ENCODE data around the gene LTA.

Gene LTA

DNA sequence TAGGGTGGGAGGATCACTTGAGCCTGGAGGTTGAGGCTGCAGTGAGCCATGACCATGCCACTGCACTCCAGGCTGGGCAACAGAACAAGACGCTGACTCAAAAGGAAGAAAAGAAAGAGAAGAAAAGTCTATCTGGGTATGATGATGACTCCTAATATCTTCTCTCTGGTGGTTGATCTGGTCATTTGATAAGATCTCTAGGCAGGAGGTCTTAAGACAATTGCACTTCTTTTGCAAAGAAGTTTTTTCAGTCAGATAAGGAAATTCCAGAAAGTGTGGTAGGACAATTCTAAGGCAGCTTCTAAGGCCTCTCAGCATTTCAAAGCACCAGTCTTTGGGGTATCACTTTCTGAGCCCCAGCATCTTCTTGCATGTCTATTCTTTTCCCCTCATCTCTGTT is 35.2 kb downstream of the LTA start:
- H3K4me3 ChIP-seq (ENCODE audit: low read depth, low read length), result no peak overlapping the region
- H3K36me3 ChIP-seq, result no peaks in the 10 kb centered on the region
- no peak for DNase-seq
- H3K27me3 ChIP-seq, result no peaks in the 10 kb centered on the region
- H3K9me3 ChIP-seq, result no peaks in the 10 kb centered on the region
- peaks cover 11% of the 10 kb centered on the region for H3K4me1 ChIP-seq
- TF ChIP-seq, protein P1, sequence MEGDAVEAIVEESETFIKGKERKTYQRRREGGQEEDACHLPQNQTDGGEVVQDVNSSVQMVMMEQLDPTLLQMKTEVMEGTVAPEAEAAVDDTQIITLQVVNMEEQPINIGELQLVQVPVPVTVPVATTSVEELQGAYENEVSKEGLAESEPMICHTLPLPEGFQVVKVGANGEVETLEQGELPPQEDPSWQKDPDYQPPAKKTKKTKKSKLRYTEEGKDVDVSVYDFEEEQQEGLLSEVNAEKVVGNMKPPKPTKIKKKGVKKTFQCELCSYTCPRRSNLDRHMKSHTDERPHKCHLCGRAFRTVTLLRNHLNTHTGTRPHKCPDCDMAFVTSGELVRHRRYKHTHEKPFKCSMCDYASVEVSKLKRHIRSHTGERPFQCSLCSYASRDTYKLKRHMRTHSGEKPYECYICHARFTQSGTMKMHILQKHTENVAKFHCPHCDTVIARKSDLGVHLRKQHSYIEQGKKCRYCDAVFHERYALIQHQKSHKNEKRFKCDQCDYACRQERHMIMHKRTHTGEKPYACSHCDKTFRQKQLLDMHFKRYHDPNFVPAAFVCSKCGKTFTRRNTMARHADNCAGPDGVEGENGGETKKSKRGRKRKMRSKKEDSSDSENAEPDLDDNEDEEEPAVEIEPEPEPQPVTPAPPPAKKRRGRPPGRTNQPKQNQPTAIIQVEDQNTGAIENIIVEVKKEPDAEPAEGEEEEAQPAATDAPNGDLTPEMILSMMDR (IDR thresholded peaks at IDR 0.05; ENCODE audit: low read depth, low read length), result no peak

DNA sequence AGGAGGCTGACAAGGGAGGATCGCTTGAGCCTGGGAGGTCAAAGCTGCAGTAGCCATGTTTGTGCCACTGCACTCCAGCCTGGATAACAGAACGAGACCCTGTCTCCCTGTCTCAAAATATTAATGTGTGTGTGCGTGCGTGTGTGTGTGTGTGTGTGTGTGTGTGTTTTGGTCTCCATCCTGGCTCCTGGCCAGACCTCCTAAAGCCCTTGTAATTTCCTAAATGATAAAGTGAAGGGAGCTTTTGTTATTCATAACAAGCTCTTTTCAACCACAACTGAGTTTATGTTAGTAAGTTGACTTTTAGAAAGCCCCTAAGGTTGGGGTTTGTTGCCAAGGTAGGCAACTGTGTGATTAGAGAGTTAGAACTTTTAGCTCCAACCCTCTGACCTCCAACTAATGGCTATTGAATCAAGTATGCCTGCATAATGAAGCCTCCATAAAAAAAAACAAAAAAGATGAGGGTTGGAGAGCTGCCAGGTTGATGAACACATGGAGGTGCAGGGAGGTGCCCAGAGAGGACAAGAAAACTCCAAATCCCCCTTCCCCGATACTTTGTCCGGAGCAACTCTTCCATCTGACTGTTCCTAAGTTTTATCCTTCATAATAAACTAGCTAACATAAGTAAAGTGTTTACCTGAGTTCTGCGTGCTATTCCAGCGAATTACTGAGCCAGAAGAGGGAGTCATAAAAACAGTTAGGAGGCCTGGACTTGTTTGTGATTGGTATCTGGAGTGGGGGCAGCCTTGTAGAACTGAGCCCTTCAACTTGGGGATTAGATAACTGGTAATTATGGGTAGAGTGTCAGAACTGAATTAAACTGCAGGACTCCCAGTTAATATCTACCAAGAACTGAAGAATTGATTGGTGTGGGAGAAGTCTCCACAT is 37.7 kb downstream of the LTA start:
- DNase-seq, result no peak
- Histone ChIP-seq H3K27me3 (no peaks in the 10 kb centered on the region), H3K36me3 (no peaks in the 10 kb centered on the region), H3K4me3 (ENCODE audit: low read depth, low read length) (no peak overlapping the region), H3K9me3 (no peaks in the 10 kb centered on the region), H3K4me1 (peaks cover 11% of the 10 kb centered on the region)
- TF ChIP-seq, protein P1 (IDR thresholded peaks at IDR 0.05; ENCODE audit: low read depth, low read length), result no peak

DNA sequence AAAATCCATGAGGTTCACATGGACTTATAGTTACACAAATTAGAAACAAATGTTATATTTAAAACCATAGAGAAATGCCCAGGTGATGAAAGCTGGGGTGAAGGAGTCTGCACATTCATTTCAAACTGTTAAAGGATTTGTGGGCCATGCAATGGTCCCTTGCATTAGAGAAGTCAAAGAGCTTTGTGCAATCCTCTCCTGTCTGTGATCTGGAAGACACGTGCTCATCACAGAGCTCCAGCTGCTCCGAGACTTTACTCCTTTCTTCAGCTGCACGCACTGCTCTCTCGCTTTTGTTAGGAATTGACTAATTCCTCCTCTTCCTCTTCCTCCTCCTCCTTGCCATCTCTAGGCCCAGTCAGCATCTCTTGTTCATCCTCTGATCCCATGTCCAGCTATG is 38.9 kb downstream of the LTA start:
- DNase-seq, result no peak
- no peaks in the 10 kb centered on the region for H3K36me3 ChIP-seq
- H3K4me3 ChIP-seq (ENCODE audit: low read depth, low read length), result no peak overlapping the region
- TF ChIP-seq, protein P1 (IDR thresholded peaks at IDR 0.05; ENCODE audit: low read depth, low read length), result no peak
- no peaks in the 10 kb centered on the region for H3K27me3 ChIP-seq
- no peaks in the 10 kb centered on the region for H3K9me3 ChIP-seq
- peaks cover 11% of the 10 kb centered on the region for H3K4me1 ChIP-seq

DNA sequence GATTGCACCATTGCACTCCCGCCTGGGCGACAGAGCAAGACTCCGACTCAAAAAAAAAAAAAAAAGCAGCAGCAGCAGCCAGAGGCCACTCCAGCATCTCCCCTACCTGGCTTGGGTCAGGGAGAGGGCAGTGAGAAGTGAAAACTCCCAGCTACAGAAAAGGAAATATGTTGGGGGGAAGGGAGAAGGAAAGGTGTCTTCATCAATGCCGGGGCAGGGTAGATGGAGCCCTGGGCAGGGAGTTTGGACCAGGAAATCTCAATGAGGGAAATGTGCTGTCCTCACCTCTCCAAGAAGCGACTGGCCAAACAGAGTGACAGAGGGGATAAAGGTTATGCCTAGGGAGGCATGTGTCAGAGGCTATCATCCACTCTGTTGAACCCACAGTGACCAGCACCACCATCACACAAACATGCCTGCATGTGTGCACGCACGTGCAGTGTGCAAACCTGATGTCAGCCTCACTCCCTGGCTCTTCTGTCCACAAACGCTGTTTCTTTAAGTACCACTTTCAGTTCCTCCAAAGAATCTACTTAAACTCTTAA is 42.1 kb downstream of the LTA start:
- Histone ChIP-seq H3K27me3 (no peaks in the 10 kb centered on the region), H3K9me3 (no peaks in the 10 kb centered on the region), H3K36me3 (no peaks in the 10 kb centered on the region), H3K4me3 (ENCODE audit: low read depth, low read length) (no peak overlapping the region), H3K4me1 (peaks cover 11% of the 10 kb centered on the region)
- TF ChIP-seq, protein P1 (IDR thresholded peaks at IDR 0.05; ENCODE audit: low read depth, low read length), result no peak
- no peak for DNase-seq

DNA sequence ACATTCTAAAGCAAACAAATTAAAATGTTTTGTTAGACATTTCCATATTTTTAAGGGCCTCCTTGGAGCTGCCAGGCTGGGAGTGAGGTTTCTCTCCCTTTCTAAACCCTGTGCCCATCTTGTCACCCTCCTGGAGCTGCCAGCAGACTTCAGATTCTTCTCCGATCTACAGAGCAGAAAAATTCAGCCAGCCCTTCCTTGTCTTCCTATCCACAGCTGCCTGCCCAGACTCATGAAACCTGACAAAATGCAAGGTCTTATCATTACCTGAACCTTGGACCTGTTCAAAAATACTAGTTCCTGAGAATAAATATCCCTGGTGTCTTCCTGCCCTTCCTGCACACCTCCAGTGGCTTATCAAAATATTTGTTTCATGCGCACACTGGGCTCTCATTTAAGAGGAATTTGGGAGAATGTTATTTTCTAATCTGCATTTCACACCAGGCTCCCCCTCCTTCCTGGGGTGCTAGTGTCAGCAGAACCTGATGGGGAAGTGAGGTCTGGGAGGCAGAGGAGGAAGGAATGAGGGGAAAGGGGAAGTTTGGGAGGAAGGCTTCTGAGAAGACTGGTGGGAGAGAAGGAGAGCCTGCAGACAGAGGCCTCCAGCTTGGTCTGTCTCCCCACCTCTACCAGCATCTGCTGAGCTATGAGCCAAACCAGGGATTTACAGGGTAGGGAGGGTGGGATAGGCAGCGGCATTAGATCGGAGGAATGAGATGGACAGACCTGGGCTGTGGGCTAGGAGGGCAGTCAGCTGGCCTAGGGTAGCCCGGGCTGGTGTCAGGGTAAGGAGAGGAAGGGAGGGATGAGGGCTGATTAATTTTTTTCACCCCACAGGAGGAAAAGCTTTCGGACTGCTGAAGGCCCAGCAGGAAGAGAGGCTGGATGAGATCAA is 42.8 kb downstream of the LTA start, which contains the start of gene AIF1:
Gene AIF1 (plus strand): TSS at position 551 of the 895 bp plus-strand sequence. CDS start 96 bp downstream, at position 647.
- Histone ChIP-seq H3K36me3 (no peaks in the 10 kb centered on the region), H3K27me3 (no peaks in the 10 kb centered on the region), H3K9me3 (no peaks in the 10 kb centered on the region), H3K4me1 (peaks cover 6% of the 10 kb centered on the region), H3K4me3 (ENCODE audit: low read depth, low read length) (no peak within 1 kb of the TSS)
- no peak for DNase-seq
- TF ChIP-seq, protein P1 (IDR thresholded peaks at IDR 0.05; ENCODE audit: low read depth, low read length), result no peak

All from BE2C (cell line).